ENCODE results near the gene ACBD5.
"Not testable (repeated sequence)": the region's sequence is repeated elsewhere in the genome, so short reads cannot be mapped to it uniquely, and the experiment has no call there.

The ACBD5 gene

GRCh38 chr10:27240212-27241009, at the start of gene ACBD5:
Gene ACBD5, minus strand, starts transcription at chr10:27240797. Its CDS starts 109 bp downstream, at chr10:27240688.
- DNase-seq, result peak; percentile 76

- DNase-seq, result peak; percentile 57
Observed at GRCh38 chr10:27285093-27285492, 44.5 kb upstream of the ACBD5 start.

GRCh38 chr10:27276581-27276980, 36.0 kb upstream of the ACBD5 start:
- DNase-seq, result no peak

GRCh38 chr10:27266025-27266424, 25.4 kb upstream of the ACBD5 start:
- DNase-seq, result not testable (repeated sequence)

GRCh38 chr10:27262788-27263187, 22.2 kb upstream of the ACBD5 start:
- not testable (repeated sequence) for DNase-seq

GRCh38 chr10:27258838-27259812, 18.5 kb upstream of the ACBD5 start:
- no peak for DNase-seq

GRCh38 chr10:27258492-27258837, 17.9 kb upstream of the ACBD5 start:
- DNase-seq, result no peak

- no peak for DNase-seq
Observed at GRCh38 chr10:27256299-27257189, 15.9 kb upstream of the ACBD5 start.

- no peak for DNase-seq
Observed at GRCh38 chr10:27253576-27253975, 13.0 kb upstream of the ACBD5 start.

GRCh38 chr10:27252267-27253000, 11.8 kb upstream of the ACBD5 start:
- peak; percentile 84 for DNase-seq

GRCh38 chr10:27251554-27251953, 11.0 kb upstream of the ACBD5 start:
- no peak for DNase-seq

- DNase-seq, result no peak
Observed at GRCh38 chr10:27248215-27248614, 7.6 kb upstream of the ACBD5 start.

- no peak for DNase-seq
Observed at GRCh38 chr10:27247441-27247840, 6.8 kb upstream of the ACBD5 start.

- no peak for DNase-seq
Observed at GRCh38 chr10:27247006-27247405, 6.4 kb upstream of the ACBD5 start.

GRCh38 chr10:27245836-27246235, 5.2 kb upstream of the ACBD5 start:
- no peak for DNase-seq

- DNase-seq, result no peak
Observed at GRCh38 chr10:27244976-27245375, 4.4 kb upstream of the ACBD5 start.

- DNase-seq, result peak; percentile 87
Observed at GRCh38 chr10:27242951-27243551, 2.5 kb upstream of the ACBD5 start.

GRCh38 chr10:27242473-27242950, 1.9 kb upstream of the ACBD5 start:
- no peak for DNase-seq

GRCh38 chr10:27241652-27242472, 1.3 kb upstream of the ACBD5 start:
- peak; percentile 90 for DNase-seq

GRCh38 chr10:27241010-27241651, 534 bp upstream of the ACBD5 start:
- DNase-seq, result peak; percentile 47

Data from CD4-positive, alpha-beta T cell treated with Interleukin-21 for 1 hour (primary cell).